Glomerular endothelial cell (primary cell): Measurements from ENCODE around the gene PRMT7. TPM values are rescaled to one million over a fixed set of nuclear protein-coding genes. Genes with fewer than 3 reads are reported as not detected.

ENCODE experiments used
- DNase-seq: peaks from one replicate; pipeline ENCODE4 v3.0.0-alpha.2; 2011; ENCODE audit warnings: low read depth, low spot score; ENCODE audit errors: extremely low read depth
- total RNA-seq: library from RNA; depleted of rRNA; stranded (reverse); fragments of >200 nt; gene quantifications from 2 replicates; pipeline ENCODE4 v1.2.3, GENCODE V29; 2015

The PRMT7 gene
- total RNA-seq, 1 donor from 2014 or later, result 43.3 TPM

DNA sequence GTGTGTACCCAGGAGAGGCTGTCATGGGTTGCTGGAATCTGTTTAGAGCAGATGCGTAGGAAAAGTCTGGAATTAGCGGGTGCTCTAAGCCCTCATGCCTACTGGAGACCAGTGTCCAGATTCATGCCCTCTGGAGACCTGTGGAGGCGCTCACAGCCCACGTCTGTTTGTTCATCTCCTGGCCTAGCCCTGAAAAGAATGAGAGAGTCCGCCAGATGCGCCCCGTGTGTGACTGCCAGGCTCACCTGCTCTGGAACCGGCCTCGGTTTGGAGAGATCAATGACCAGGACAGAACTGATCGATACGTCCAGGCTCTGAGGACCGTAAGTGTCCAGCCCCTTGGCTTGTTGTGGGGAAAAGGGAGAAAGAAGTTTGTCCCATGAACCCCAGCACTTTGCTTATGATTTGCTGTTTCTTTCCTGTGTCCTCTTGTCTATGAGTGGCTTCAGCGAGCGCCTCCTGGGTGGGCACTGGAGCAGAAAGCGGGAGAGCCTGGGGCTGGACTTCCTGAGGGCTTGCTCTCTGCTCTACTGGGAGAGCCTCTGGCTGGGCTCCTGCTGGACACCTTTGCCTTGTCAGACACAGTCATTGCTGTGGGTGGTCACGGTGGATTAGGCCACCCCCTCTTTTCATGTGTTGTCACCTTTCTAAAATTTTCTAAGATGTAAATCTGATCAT lies 35.3 kb downstream of the PRMT7 start:
- DNase-seq, result no peak

- DNase-seq, result no peak
Measured at GRCh38 chr16:68346892-68347480, 36.2 kb downstream of the PRMT7 start.

GRCh38 chr16:68347605-68348004 lies 36.8 kb downstream of the PRMT7 start:
- no peak for DNase-seq

- no peak for DNase-seq
Measured at GRCh38 chr16:68348639-68349445, 38.0 kb downstream of the PRMT7 start.

DNA sequence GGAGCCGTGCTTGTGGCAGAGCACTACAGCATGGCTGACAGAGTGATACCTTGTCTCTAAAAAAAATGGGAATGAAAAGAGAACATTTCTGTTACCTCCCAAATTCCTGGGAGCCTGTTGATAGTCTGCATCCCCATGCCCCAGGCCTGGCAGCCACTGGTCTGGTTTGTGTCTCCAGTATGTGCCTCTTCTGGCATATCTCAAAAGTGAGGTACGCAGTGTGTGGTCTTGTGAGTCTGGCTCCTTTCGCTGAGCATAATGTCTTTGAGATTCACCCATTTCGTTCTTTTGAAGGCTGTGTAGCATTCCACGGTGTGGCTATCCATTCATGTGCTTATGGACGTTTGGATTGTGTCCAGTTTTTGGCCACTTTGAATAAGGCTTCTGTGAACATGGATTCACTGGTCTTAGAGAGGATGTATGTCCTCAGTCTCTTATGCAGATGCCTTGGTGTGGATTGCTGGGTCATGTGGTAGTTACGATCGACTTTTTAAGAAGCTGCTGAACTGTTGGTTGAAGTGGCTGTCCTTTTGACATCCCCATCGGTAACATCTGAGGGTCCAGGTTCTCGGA lies 39.1 kb downstream of the PRMT7 start:
- no peak for DNase-seq

GRCh38 chr16:68350813-68351350 lies 40.1 kb downstream of the PRMT7 start:
- no peak for DNase-seq

GRCh38 chr16:68351463-68351862 lies 40.6 kb downstream of the PRMT7 start:
- DNase-seq, result no peak

DNA sequence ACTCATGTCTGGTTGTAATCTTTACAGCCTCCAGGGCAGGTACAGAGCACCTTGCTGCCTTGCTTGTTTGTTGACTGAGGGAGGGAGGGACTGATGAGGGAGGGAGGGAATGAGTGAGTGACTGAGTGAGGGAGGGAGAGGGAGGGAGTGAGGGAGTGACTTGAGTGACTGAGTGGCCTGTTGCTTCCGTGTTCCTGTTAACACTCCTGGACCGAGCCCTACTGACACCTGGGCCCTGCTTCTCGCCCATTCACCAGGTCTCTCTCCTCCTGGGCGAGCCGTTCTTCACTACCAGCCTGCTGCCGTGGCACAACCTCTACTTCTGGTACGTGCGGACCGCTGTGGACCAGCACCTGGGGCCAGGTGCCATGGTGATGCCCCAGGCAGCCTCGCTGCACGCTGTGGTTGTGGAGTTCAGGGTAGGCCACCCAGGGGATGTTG lies 41.2 kb downstream of the PRMT7 start:
- no peak for DNase-seq

DNA sequence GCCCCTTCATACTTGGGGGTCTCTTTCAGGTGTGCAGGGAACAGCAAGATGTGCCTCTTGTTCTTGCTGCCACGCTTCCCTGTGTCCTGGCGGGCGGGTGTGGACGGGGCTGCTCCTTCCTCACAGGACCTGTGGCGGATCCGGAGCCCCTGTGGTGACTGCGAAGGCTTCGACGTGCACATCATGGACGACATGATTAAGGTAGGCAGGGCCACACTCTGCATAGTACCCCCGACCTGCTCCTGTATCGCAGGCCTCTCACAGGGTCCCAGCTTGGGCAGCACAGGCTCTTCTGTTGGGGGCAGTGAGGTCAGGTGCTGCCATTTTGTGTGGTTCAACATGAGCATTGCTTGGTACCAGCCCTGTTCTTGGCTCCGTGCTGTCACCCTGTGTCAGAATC lies 42.5 kb downstream of the PRMT7 start:
- DNase-seq, result no peak

DNA sequence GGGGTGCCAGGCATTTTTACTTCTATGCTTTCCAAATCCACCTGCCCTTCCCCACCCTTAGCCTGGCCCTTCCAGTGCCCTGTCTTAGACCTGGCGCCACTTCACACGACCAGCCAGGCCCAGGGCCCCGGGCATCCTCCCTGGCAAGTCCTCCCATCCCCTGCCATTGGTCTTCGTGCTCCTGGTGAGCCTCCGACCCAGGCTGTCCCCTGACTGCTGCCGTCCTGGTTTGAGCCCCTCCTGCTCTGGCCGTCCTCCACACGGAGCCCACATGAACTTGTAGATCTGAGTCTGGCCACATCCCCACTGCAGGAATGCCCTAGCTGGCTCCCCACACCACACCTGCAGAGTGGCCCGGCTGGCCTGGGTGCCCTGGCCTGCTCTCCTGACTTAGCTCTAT lies 44.0 kb downstream of the PRMT7 start:
- no peak for DNase-seq

DNA sequence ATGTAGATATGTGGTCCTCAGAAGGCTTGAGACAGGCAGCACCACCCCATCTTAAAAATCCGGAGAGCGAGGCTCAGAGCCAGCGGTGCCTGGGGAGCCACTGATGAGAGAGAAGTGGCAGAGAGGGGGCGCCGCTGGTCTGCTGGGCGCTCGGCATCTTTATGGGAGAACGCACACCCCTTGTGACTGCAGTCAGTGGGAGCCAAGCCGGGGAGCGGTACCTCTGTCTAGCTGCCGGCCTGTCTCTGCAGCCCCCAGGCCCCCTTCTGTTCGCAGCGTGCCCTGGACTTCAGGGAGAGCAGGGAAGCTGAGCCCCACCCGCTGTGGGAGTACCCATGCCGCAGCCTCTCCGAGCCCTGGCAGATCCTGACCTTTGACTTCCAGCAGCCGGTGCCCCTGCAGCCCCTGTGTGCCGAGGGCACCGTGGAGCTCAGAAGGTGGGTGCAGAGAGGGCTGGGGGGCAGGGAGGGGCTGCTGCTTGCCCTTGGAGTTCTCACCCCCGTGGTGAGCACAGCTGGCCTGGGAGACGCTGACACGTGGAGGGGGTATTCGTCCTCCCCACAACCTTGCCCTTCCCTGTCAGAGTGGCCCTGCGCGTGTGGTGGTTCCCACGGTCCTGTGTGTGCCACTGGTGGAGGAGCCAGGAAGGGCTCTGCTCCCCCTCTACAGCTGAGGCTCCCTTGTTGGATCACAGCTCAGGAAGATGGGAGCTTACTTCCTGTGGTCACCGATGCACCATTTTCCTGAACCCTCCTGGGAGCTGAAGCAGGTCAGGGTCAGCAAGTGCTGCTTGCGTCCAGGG lies 44.8 kb downstream of the PRMT7 start:
- no peak for DNase-seq

DNA sequence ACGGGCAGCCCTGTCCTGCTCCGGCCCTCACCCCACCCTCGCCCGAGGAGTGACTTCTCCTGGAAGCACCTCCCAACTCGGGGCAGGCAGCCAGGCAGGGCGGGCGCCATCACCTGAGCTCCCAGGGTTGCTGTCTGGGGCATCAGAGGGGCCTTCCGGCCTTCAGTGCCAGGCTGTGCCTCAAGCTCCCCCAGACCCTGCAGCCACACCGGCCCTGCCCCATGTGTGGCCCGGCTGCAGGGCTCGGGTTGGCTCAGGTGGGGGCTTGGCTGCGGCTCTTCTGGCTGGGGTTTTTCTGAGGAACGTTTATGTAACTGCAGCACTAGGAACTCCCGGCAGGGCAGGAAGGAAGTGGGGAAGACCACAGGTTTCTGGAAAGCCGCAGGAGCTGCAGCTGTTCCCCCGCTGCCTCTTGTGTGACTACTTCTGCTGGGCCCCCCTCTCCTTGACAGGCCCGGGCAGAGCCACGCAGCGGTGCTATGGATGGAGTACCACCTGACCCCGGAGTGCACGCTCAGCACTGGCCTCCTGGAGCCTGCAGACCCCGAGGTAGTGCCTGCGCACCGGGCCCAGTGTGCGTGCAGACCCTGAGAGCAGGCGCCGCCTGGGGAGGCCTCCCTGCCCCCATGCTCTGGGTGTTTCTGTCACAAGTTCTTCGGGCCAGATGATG lies 45.6 kb downstream of the PRMT7 start:
- no peak for DNase-seq

DNA sequence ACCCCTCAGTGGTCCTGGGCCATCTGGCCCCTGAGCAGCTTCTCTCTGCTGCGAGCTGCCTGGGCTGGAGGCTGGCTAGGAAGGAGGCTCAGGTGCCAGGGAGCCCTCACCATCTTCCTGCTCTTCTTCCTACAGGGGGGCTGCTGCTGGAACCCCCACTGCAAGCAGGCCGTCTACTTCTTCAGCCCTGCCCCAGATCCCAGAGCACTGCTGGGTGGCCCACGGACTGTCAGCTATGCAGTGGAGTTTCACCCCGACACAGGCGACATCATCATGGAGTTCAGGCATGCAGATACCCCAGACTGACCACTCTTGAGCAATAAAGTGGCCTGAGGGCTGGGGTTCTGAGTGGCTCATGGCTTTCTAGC lies 46.1 kb downstream of the PRMT7 start:
- no peak for DNase-seq

DNA sequence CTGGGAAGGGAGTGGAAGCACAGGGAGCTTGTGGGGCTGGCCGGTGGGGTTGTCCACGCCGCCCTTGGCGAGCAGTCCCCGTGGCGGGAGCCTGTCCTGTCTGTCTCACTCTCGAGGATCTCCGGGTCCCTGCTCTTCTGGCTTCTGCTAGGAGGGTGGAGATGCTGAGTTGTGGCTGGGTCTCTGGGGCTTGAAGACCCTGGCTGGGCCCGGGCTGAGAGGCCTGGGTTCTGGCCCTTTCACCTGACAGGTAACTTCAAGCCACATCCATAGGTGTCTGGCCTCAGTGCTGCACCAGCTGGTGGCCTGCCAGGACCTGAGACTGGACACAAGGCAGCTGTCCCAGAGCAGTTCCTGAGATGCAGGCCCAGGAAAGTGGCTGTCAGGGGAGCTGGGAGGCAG lies 46.7 kb downstream of the PRMT7 start:
- no peak for DNase-seq

GRCh38 chr16:68357923-68358322 lies 47.1 kb downstream of the PRMT7 start:
- no peak for DNase-seq

- no peak for DNase-seq
Measured at GRCh38 chr16:68358951-68359350, 48.1 kb downstream of the PRMT7 start.

DNA sequence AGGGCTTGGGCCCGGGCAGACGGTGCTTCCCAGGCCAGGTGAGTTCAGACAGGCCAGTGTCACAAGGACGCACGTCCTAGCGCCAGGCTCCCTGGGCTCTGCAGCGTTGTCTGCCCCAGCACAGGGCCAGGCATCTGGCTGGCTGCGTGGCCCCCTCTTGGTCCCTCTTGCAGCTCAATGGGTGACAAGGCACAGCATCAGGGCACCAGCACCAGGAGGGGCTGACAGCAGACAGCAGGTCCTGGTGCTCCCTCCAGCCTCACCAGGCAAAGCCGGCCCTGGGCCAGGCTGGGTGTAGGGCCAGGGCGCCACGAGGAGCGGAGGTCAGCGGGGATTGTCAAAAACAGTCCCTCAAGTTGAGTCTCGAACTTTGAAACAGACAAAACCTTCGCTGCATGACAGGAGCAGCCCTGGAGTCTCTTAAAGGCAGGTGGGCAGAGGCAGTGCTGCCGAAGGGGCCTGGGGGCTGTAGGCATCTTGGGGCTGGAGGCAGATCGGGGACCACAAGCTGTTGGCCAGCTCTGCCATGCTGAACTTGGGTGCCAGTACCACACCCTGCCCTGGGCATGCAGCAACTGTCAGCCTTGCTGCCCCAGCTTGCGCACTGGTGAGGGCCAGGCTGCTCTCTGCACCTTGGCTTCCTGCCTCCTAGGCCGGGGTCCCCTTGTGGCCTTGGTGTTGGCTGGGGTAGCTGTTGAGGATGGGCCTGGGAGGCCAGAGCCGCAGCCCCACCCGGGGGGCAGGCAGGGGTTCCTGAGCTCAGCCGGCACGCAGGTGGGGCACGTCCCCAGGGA lies 48.8 kb downstream of the PRMT7 start:
- DNase-seq, result no peak

DNA sequence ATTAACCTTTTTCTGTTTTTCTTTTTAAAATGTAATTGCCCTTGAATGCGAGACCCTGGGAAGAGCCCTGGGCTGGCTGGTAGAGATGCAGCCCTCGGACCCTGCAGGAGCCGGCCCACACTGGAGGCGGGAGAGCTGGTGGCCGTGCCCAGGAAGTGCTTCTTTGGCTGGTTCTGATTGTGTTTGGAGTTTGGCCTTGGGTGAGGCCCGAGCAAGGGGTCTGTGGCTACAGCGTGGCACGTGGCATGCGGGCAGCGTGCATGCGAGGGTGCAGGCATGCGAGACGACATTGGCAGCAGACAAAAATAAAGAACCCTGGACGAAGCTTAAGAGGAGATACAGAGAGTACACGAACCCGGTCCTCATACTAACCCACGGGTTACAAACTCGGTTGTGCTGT lies 49.7 kb downstream of the PRMT7 start:
- no peak for DNase-seq

GRCh38 chr16:68360956-68361355 lies 50.1 kb downstream of the PRMT7 start:
- DNase-seq, result no peak
